ENCODE measurements around the gene POMP.

POMP gene

DNA sequence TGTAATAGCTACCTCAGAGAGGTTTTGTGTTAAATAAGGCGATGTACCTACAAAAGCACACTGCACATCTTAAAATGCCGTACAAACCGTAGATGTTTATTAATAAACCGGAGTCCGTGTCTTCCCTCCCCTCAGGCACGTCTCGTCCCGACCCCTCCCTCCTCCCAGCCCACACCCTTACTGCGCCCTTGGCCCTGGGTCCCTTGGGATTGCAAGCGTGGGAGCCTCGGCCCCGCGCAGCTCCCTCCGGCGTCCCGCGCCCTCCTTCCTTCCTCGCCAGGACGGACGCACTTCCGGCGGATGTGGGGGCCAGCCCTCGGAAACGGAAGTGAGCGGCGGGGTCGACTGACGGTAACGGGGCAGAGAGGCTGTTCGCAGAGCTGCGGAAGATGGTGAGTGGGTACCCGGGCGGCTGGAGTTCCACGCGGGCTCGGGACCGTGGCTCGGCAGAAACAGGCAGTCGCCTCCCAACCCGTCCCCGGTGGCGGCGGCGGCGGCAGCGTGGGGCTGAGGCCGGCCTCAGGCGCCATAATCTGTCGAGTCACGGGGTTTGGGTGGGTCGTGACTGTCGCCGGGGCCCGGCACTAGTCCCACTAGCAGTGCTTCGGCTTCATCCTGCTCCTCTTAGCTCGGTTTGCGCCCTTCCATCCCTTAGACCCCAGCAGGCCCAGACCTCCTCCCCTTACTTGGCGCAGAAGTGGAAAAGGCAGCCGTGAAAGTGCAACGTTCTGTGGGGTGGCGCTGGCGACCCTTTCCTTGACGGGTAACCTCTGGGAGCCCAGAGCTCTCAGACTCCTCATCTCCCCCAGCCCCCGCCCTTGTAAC lies at the start of gene POMP:
TSS of gene POMP (plus strand) at position 335 of the 825 bp plus-strand sequence. CDS start at position 390, 55 bp downstream.
- peak; percentile 90 to 93 for DNase-seq

GRCh38 chr13:28609381-28609780 lies 49.5 kb upstream of the POMP start:
- DNase-seq, result no peak

DNA sequence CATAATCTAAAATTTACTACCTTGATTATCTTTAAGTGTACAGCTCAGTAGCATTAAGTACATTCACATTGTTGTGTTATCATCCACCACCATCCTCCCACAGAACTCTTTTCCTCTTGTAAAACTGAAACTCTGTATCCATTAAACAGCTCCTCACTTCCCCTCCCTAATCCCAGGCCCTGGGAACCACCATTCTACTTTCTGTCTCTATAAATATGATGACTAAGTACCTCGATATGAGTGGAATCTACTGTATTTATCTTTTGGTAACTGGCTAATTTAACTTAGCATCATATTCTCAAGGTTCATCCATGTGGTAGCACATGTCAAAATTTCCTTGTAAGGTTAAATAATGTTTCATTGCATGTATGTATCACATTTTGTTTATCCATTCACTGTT lies 49.0 kb upstream of the POMP start:
- no peak for DNase-seq

DNA sequence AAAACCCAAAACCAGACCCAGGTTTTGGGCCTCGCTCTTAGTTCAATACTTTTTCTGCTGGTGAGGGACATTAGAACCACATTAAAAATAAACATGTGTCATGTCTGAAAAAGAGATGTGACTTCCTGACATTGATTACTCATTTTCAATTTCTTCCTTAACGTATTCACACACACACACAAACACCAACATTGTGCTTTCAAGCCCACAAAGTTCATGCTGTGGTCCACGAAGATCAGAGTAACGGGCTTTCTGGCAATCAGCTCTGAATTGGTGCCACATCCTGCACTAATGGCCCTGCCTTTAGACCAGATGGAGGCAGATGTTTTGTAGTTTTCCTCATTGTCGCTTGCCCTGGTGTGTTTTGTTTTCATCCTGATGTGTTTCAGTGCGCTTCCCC lies 47.9 kb upstream of the POMP start:
- DNase-seq, result no peak

- DNase-seq, result peak; percentile 31 to 37
These were observed 47.2 kb upstream of the POMP start for GRCh38 chr13:28611654-28612131.

- no peak for DNase-seq
These were observed 45.4 kb upstream of the POMP start for GRCh38 chr13:28613562-28613961.

GRCh38 chr13:28615916-28616446 lies 42.9 kb upstream of the POMP start:
- no peak for DNase-seq

DNA sequence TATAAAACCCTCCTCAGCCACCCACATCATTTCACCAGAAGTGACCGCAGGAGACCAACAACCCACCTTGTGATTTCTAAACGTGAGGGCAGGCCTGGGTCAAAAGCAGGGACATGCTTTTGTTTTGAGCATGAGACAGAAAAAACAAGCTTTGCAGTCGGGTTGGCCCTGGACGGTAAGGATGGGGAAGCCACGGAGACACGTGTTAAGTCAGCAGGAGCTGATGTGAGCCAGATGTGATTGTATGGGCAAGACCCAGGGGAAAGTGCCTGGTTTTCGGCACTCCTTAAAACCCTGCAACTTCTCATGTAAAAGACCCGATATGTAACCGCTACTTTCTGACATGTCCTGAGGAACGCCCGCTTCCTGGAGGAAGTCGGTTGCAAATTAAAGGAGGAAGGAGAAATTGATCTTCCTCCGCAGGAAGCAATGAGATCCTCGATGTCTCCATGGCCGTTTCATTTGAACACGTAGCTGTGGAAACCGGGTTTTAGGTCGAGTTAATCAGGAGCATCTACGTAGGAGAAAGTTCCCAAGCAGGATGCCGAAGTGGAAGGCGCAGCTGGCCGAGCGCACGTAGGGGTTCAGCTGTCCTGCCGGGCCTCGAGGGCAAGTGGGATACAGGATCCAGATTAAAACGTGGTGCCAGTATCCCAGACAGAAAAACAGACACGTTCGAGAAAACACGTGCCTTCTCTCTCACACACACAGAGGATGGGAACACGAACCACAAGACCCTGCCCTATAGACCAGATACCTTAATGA lies 40.5 kb upstream of the POMP start:
- no peak for DNase-seq

- DNase-seq, result no peak
These were observed 38.7 kb upstream of the POMP start for GRCh38 chr13:28620011-28620830.

DNA sequence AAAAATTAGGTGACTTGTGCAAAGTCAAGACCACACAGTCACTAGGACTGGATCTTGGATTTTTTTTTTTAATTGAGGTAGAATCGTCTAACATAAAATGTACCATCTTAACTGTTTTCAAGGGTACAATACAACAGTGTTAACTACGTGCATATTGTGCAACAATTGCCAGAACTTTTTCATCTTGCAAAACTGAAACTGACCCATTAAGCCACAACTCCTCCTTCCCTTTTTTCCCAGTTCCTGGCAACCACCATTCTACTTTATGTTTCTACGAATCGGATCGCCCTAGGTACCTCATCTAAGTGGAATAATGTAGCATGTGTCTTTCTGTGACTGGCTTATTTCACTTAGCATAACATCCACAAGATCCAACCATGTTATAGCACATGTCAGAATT lies 37.5 kb upstream of the POMP start:
- no peak for DNase-seq

GRCh38 chr13:28622286-28622685 lies 36.6 kb upstream of the POMP start:
- peak in 1 of 2 donors; percentile 67 for DNase-seq

- no peak for DNase-seq
These were observed 34.9 kb upstream of the POMP start for GRCh38 chr13:28623782-28624706.

DNA sequence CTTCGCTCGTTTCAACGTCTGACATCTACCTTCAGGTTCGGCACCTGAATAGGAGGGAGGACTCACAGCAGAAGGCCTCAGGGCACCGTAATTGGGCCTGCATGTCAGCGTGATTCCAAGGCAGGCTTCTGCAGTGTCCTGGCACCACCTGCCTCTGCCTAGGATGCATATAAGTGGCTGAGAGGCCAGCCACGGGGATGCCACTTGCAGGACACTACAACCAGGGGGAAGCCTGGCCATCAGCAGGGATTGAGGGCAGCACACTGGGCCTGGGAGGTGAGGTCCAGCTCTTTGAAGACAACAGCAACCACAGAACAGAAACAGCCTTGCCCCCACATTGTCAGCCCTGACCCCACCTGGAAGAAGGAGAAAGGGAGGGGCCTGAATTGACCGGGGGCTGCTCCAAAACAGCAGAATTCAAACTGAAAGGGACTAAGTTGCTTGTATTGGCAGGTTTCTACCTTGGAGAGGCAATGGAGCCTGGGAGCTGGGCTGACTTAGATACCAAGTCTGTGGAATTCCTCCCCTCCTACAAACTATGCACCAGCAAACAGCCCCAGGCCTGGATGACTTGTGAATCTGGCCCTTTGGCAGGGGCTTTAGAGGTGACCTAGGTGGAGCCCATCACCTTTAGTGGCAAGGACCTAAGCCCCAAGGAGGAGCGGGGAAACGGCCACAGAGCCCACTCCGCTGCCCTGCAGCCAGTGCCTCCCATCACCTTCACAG lies 34.1 kb upstream of the POMP start:
- no peak for DNase-seq

DNA sequence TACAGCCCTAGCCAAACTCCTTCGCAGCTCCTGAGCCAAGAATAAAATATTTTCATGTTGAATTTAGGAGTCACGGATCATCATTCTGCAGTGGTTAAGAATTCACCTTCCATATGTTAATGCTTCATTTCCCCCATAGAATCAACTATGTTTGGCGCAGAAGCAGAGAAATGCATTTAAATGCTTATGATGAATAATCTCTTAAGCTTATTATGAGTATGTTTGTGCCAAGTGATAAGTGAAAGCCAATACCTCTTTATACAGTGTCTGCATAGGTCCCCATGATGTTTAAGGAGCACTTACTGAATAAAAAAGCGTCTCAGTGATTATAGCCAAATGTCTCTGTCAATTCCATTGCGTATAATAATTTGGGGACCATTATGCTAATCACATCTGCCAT lies 32.7 kb upstream of the POMP start:
- no peak for DNase-seq

- DNase-seq, result no peak
These were observed 30.7 kb upstream of the POMP start for GRCh38 chr13:28628241-28628640.

- no peak for DNase-seq
These were observed 28.1 kb upstream of the POMP start for GRCh38 chr13:28630869-28631268.

DNA sequence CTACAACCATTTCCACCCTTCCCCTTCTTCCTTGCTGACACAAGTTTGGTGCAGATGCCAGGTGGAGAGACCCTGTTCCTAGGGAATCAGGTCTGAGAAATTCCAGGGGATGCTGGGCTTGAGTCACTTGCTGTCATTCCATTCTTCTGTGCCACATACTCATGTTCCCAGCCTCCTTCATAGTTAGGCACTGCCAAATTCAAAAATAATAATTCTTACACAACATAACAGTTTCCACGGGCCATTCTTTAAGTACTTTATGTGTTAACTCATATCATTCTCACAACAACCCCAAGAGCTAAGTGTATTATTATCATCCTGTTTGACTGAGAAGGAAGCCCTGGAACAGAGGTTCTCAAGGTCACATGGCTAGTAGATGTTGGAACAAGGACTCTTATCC lies 27.1 kb upstream of the POMP start:
- DNase-seq, result no peak

- no peak for DNase-seq
These were observed 22.9 kb upstream of the POMP start for GRCh38 chr13:28636069-28636468.

GRCh38 chr13:28636677-28637317 lies 22.1 kb upstream of the POMP start:
- DNase-seq, result peak; percentile 56 to 65

DNA sequence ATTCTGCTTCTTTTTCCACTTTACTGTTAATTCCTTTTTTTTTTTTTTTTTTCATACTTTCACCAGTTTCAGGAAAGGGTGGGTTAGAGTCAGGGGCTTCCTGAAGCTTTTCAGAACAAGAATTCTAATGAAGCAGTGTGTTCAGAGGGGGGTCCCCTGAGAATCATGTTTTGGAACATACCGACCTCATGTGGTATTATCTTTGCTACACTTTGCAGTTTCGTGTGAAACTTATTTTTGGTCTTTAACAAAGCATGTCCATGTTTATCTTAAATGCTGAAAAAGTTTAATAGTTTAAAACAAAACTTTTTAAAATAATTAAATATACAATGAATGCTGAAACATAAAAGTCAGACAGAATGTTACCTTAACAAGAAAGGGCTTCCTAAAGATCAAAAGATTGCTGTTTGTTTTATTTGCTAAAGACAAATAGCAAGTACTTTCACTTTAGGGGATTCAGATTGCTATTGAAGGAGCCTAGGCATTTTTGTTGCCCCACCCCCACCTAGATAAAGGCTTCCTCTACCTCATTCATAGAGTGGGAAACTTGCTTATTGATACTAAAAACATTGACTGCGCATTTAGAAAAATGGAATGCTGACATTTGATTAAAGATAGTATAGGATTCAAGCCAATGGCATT lies 21.1 kb upstream of the POMP start:
- DNase-seq, result no peak

Measured in CD4-positive, alpha-beta T cell treated with Interleukin-4 for 1 hour (primary cell).